ENCODE measurements around the gene SUN2.

The SUN2 gene

GRCh38 chr22:38697425-38698089 lies 58.2 kb downstream of the SUN2 start:
- 0 out of 2 replicates have a peak overlapping the region, but pooled peaks have one; percentile 31 for H3K4me2 ChIP-seq (ENCODE audit: low read depth, low read length)
- DNase-seq: no peak
- H3K9me2 ChIP-seq (replicated peaks; ENCODE audit: insufficient read depth, low read length): no peaks in the 10 kb centered on the region
- H3K36me3 ChIP-seq (replicated peaks; ENCODE audit: insufficient read depth, low read length): no peaks in the 10 kb centered on the region
- no peaks in the 10 kb centered on the region for H3K27me3 ChIP-seq (replicated peaks; ENCODE audit: insufficient read depth, low read length)
- peaks cover 71% of the 10 kb centered on the region for H3K79me2 ChIP-seq (ENCODE audit: low read length)
- peaks cover 16% of the 10 kb centered on the region; the same call in 1 of the 2 replicates for H3K4me1 ChIP-seq (ENCODE audit: low read length)
- H3K4me3 ChIP-seq (ENCODE audit: low read length): no peak overlapping the region
- H3F3A ChIP-seq (ENCODE audit: insufficient read depth, low read length): peaks cover 6% of the 10 kb centered on the region; the same call in 1 of the 2 replicates
- no peak overlapping the region for H3K9ac ChIP-seq (ENCODE audit: low read length)
- no peak overlapping the region for H2AFZ ChIP-seq (ENCODE audit: low read length)
- no peaks in the 10 kb centered on the region for H3K9me3 ChIP-seq (replicated peaks; ENCODE audit: insufficient read depth, low read length)
- H4K20me1 ChIP-seq (ENCODE audit: insufficient read depth, low read length): no peaks in the 10 kb centered on the region
- H3K27ac ChIP-seq (ENCODE audit: low read length): no peak overlapping the region
- TF ChIP-seq EZH2phosphoT487 (IDR thresholded peaks at IDR 0.05; ENCODE audit: low read length): no peak
- TF ChIP-seq CTCF (IDR thresholded peaks at IDR 0.05; ENCODE audit: low read length): no peak
- no peak for TF ChIP-seq EZH2 (optimal IDR thresholded peaks at IDR 0.05; ENCODE audit: low read depth, low read length)

- H3K27ac ChIP-seq (ENCODE audit: low read length): no peak overlapping the region
- peaks cover 6% of the 10 kb centered on the region; the same call in 1 of the 2 replicates for H3F3A ChIP-seq (ENCODE audit: insufficient read depth, low read length)
- no peak overlapping the region for H3K4me3 ChIP-seq (ENCODE audit: low read length)
- H3K27me3 ChIP-seq (replicated peaks; ENCODE audit: insufficient read depth, low read length): no peaks in the 10 kb centered on the region
- H3K36me3 ChIP-seq (replicated peaks; ENCODE audit: insufficient read depth, low read length): no peaks in the 10 kb centered on the region
- H3K4me1 ChIP-seq (ENCODE audit: low read length): peaks cover 16% of the 10 kb centered on the region; the same call in 1 of the 2 replicates
- peaks cover 71% of the 10 kb centered on the region for H3K79me2 ChIP-seq (ENCODE audit: low read length)
- H3K9me3 ChIP-seq (replicated peaks; ENCODE audit: insufficient read depth, low read length): no peaks in the 10 kb centered on the region
- no peak for DNase-seq
- no peak overlapping the region for H3K4me2 ChIP-seq (ENCODE audit: low read depth, low read length)
- no peaks in the 10 kb centered on the region for H4K20me1 ChIP-seq (ENCODE audit: insufficient read depth, low read length)
- H2AFZ ChIP-seq (ENCODE audit: low read length): no peak overlapping the region
- no peaks in the 10 kb centered on the region for H3K9me2 ChIP-seq (replicated peaks; ENCODE audit: insufficient read depth, low read length)
- H3K9ac ChIP-seq (ENCODE audit: low read length): no peak overlapping the region
- TF ChIP-seq EZH2phosphoT487 (IDR thresholded peaks at IDR 0.05; ENCODE audit: low read length) (no peak), CTCF (IDR thresholded peaks at IDR 0.05; ENCODE audit: low read length) (no peak), EZH2 (optimal IDR thresholded peaks at IDR 0.05; ENCODE audit: low read depth, low read length) (no peak)
These were observed 59.0 kb downstream of the SUN2 start for GRCh38 chr22:38696606-38697424.

GRCh38 chr22:38694940-38695339 lies 60.9 kb downstream of the SUN2 start:
- H3K4me2 ChIP-seq (ENCODE audit: low read depth, low read length): no peak overlapping the region

More at GRCh38 chr22:38694940-38695339, 60.9 kb downstream of the SUN2 start:
- TF ChIP-seq EZH2 (optimal IDR thresholded peaks at IDR 0.05; ENCODE audit: low read depth, low read length) (no peak), EZH2phosphoT487 (IDR thresholded peaks at IDR 0.05; ENCODE audit: low read length) (no peak), CTCF (IDR thresholded peaks at IDR 0.05; ENCODE audit: low read length) (no peak)
- H3K9me3 ChIP-seq (replicated peaks; ENCODE audit: insufficient read depth, low read length): no peaks in the 10 kb centered on the region
- H2AFZ ChIP-seq (ENCODE audit: low read length): no peak overlapping the region
- DNase-seq: no peak
- H3K36me3 ChIP-seq (replicated peaks; ENCODE audit: insufficient read depth, low read length): no peaks in the 10 kb centered on the region
- no peaks in the 10 kb centered on the region for H3K9me2 ChIP-seq (replicated peaks; ENCODE audit: insufficient read depth, low read length)
- H3K27me3 ChIP-seq (replicated peaks; ENCODE audit: insufficient read depth, low read length): no peaks in the 10 kb centered on the region
- no peaks in the 10 kb centered on the region for H4K20me1 ChIP-seq (ENCODE audit: insufficient read depth, low read length)
- H3K9ac ChIP-seq (ENCODE audit: low read length): no peak overlapping the region
- H3K27ac ChIP-seq (ENCODE audit: low read length): no peak overlapping the region
- peaks cover 74% of the 10 kb centered on the region for H3K79me2 ChIP-seq (ENCODE audit: low read length)
- H3K4me1 ChIP-seq (ENCODE audit: low read length): peaks cover 16% of the 10 kb centered on the region; the same call in 1 of the 2 replicates
- peaks cover 2% of the 10 kb centered on the region; the same call in 1 of the 2 replicates for H3F3A ChIP-seq (ENCODE audit: insufficient read depth, low read length)
- no peak overlapping the region for H3K4me3 ChIP-seq (ENCODE audit: low read length)

Data from MM.1S (cell line).